Ovary (tissue), 3 donors: ENCODE measurements around the gene SMAD2.

Experiments used
- CTCF ChIP-seq, 3 donors: fragments of 450-650 bp in 2 of 3; fragments of 200-600 bp in 1 of 3; IDR thresholded peaks; one replicate each; pipeline versions ENCODE4 v1.5.1 to v1.8.0; 2016 to 2022; ENCODE audit warnings: antibody characterized with exemption in 3 of 3, mild to moderate bottlenecking in 1 of 3
- EP300 ChIP-seq: sonication (generic); formaldehyde crosslinking; IDR thresholded peaks from one replicate; pipeline ENCODE4 v1.6.1; 2017; ENCODE audit warnings: antibody characterized with exemption
- POLR2A ChIP-seq: fragments of 450-650 bp; IDR thresholded peaks from one replicate; pipeline ENCODE4 v1.6.1; 2017; ENCODE audit warnings: antibody characterized with exemption, mild to moderate bottlenecking, moderate library complexity
- donor health status: DM: no; HTN: no; CAD: no.

DNA sequence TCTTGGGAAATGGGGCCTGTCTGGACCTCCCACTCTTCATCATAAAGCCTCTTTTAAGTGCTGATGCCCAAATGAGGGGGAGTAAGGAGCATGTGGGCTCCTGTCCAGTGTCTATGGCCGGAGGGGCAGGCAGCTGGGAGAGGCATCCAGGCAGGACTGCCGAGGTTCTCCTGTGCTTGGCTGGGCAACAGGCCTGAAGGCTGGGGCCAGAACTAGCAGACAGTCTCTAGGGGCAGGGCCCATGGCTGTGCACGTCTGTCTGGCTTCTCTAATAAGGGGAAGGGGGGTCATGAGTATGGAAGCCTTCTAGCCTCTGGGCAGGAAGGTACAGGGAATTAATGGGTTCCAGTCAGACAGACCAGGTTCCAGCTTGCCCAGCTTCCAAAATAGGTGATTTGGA lies 128.6 kb downstream of the SMAD2 start:
- TF ChIP-seq CTCF (IDR thresholded peaks at IDR 0.05) (no peak), POLR2A (no peak), EP300 (no peak)
